ENCODE results near the gene SCAP. TPM values are rescaled to one million over a fixed set of nuclear protein-coding genes. Genes with fewer than 3 reads are reported as not detected.

Gene SCAP
- total RNA-seq = 38.0 and 48.2 TPM in 2 replicates

DNA sequence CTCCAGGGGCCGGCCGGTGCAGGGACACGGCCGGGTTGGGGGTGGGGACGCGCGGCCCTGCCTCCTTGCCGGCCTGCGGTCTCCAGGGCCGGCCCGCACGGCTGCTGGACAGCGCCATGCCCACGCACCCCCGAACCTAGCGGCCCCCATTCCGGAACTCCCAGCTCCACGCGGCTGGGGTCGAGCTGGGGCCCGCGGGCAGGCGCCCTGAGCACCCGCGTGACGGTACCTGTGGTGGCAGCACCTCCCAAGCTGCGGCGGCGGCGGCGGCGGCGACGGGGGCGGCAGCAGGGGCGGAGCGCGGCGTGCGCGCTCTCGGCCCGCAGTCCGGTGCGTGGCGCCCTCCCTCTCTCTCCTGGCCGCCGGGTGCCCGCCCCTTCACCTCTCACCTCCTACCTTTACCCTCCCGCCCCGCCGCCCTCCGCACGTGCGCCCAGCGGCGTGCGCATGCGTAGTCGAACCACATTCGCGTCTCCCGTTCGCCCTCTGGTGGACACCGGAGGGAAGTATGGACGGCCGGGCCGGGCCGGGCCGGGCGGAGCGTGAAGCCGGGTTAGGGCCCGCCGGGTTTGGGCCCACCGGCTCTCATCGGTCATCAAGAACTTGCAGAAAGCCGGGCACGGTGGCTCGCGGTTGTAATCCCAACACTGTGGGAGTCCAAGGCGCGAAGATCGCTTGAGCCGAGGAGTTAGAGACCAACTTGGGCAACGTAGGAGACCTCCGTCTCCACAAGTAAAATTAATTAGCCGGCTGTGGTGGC lies at the start of gene SCAP:
Gene SCAP (minus strand): TSS at position 372 of the 760 bp plus-strand sequence. CDS start 32,948 bp downstream, outside the sequence.

GRCh38 chr3:47513125-47513929 lies 37.6 kb upstream of the SCAP start, which contains the start of gene ELP6:
TSS of gene ELP6 (minus strand) at chr3:47513712. CDS start at chr3:47513590, 122 bp downstream.

DNA sequence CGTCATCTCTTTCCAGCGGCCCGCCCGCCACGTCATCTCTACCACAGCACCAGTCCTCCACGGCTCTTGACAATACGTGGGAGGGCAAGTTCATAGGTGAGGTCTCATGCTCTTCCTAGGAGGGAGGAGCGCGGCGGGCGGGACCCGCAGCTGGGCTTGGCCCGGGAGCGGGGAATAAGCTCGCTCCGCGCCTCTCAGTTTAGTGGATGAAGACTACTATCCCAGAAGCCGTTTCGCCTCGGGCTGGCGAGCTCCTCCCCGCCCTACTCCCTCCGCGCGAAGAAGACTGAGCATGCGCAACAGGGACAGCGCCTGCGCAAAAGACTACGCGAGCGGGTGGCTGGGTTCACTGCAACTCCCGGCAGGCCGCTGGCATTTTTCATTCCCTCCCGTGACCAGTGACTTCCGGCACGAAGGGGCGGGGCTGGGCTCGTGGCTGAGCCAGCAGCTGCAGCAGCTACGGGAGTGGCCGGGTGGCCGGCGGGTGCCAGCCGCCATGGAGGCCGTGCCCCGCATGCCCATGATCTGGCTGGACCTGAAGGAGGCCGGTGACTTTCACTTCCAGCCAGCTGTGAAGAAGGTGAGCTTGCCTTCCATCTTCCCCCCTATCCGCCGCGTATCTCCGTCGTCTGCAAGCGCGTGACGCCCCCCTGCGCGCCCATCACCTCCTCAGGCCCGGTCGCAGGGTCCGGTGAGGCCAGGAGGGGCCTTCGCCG lies 95.0 kb downstream of the SCAP start, which contains the start of gene PTPN23:
Gene PTPN23 (plus strand): TSS at position 421 of the 716 bp plus-strand sequence. CDS start 76 bp downstream, at position 497.

Other genes with a start within 250 kb of the SCAP start
- 3.8 and 12.7 TPM in 2 replicates for gene KIF9, start 193.1 kb downstream of the SCAP start, total RNA-seq
- 27.0 and 63.4 TPM in 2 replicates for gene KLHL18, start 193.0 kb downstream of the SCAP start, total RNA-seq
- 13.4 and 14.3 TPM in 2 replicates for gene PTPN23, start 94.9 kb downstream of the SCAP start, total RNA-seq
- 32.2 and 41.5 TPM in 2 replicates for gene ELP6, start 37.8 kb upstream of the SCAP start, total RNA-seq
- 0.32 and 1.1 TPM in 2 replicates for gene CSPG5, start 102.9 kb upstream of the SCAP start, total RNA-seq

Data from epithelial cell of umbilical artery (primary cell).